A549 (cell line): ENCODE measurements around the gene PROK2. TPM values are rescaled to one million over a fixed set of nuclear protein-coding genes. Genes with fewer than 3 reads are reported as not detected.

Experiments used
- ATAC-seq, 2 experiments: fragments of 200-7000 bp in 1 of 2; fragments of >200 bp in 1 of 2; cut with Nextera tagmentation in 1 of 2; cut with Tn5 transposase in 1 of 2; 3 replicates each; pipeline versions ENCODE4 v1.8.0 to v1.9.1; 2018 to 2020; ENCODE audit warnings: mild to moderate bottlenecking in 1 of 2, moderate library complexity in 1 of 2
- CTCF ChIA-PET: fragments of 300-600 bp; sonication (Branson Sonifier 250); formaldehyde crosslinking; extraction: SDS; loops from one replicate; lab custom pipeline; 2021; ENCODE audit warnings: antibody characterized with exemption, inconsistent platforms; lab: Yijun Ruan, JAX
- POLR2A ChIA-PET: fragments of 350-600 bp; formaldehyde crosslinking; extraction: SDS; loops from one replicate; lab custom pipeline; 2021; ENCODE audit warnings: antibody characterized with exemption, inconsistent platforms; lab: Yijun Ruan, JAX
- DNase-seq, 2 experiments: peaks; one replicate each; pipeline versions ENCODE4 v3.0.0 to v3.0.0-alpha.2; 2011 to 2016; ENCODE audit warnings: low read depth in 1 of 2, low spot score in 1 of 2
- FAIRE-seq: peaks from 2 replicates; lab custom pipeline; 2011; peaks lifted over from hg19 to GRCh38; lab: Jason Lieb, UNC
- H3K27ac ChIP-seq, 2 experiments: fragments of >200 bp; sonication (Bioruptor Twin); formaldehyde crosslinking; 3 replicates each; pipeline ENCODE4 v1.5.1; 2016 to 2017
- H3K4me1 ChIP-seq: fragments of >200 bp; sonication (Bioruptor Twin); formaldehyde crosslinking; 3 replicates; pipeline ENCODE4 v1.6.1; 2016
- H3K4me2 ChIP-seq: fragments of >200 bp; sonication (Bioruptor Twin); formaldehyde crosslinking; 3 replicates; pipeline ENCODE4 v1.6.1; 2016
- H3K4me3 ChIP-seq: fragments of >200 bp; sonication (Bioruptor Twin); formaldehyde crosslinking; 3 replicates; pipeline ENCODE4 v1.5.1; 2016
- H3K9me3 ChIP-seq: fragments of >200 bp; sonication (Bioruptor Twin); formaldehyde crosslinking; 3 replicates; pipeline ENCODE4 v1.6.1; 2016
- CEBPB ChIP-seq, 2 experiments: fragments of >200 bp in 1 of 2; sonication (Bioruptor Twin) in 1 of 2; formaldehyde crosslinking in 1 of 2; IDR thresholded peaks; 2 replicates each; pipeline ENCODE4 v1.6.1; 2012 to 2016
- E2F6 ChIP-seq: IDR thresholded peaks from 2 replicates; pipeline ENCODE4 v1.6.1; 2012; ENCODE audit warnings: low read depth, borderline replicate concordance
- EP300 ChIP-seq, 2 experiments: fragments of >200 bp; sonication (Bioruptor Twin); formaldehyde crosslinking; IDR thresholded peaks; 2 replicates in 1 of 2; 3 replicates in 1 of 2; pipeline ENCODE4 v1.6.1; 2016 to 2017
- FOSB ChIP-seq: fragments of 250-450 bp; sonication (Bioruptor Pico); IDR thresholded peaks from 2 replicates; pipeline ENCODE4 v1.5.0; 2020; ENCODE audit warnings: mild to moderate bottlenecking, moderate library complexity
- FOXS1 ChIP-seq: fragments of 250-450 bp; sonication (Bioruptor Pico); IDR thresholded peaks from 2 replicates; pipeline ENCODE4 v1.5.0; 2020; ENCODE audit warnings: mild to moderate bottlenecking, moderate library complexity
- GATA3 ChIP-seq: IDR thresholded peaks from 2 replicates; pipeline ENCODE4 v1.6.1; 2012; ENCODE audit warnings: borderline replicate concordance
- HDAC2 ChIP-seq: fragments of 200-600 bp; sonication (generic); IDR thresholded peaks from 2 replicates; pipeline ENCODE4 v1.6.1; 2016
- HEYL ChIP-seq: fragments of 250-450 bp; sonication (Bioruptor Pico); IDR thresholded peaks from 2 replicates; pipeline ENCODE4 v1.8.0; 2021; ENCODE audit warnings: mild to moderate bottlenecking, moderate library complexity
- JUN ChIP-seq, 2 experiments: fragments of >200 bp; sonication (Bioruptor Twin); formaldehyde crosslinking; IDR thresholded peaks; 2 replicates in 1 of 2; 3 replicates in 1 of 2; pipeline ENCODE4 v1.6.1; 2016 to 2017
- MAZ ChIP-seq: fragments of 150-350 bp; IDR thresholded peaks from 2 replicates; pipeline ENCODE4 v1.6.1; 2014; ENCODE audit warnings: antibody characterized with exemption, low read depth, low read length, borderline replicate concordance
- NFE2L2 ChIP-seq: fragments of 150-350 bp; conservative IDR thresholded peaks from 2 replicates; pipeline ENCODE4 v1.6.1; 2014; ENCODE audit warnings: low read length
- NPAS2 ChIP-seq: fragments of 250-450 bp; sonication (Bioruptor Pico); IDR thresholded peaks from 2 replicates; pipeline ENCODE4 v1.8.0; 2022; ENCODE audit warnings: mild to moderate bottlenecking, moderate library complexity, borderline replicate concordance
- NR3C1 ChIP-seq: fragments of >200 bp; sonication (Bioruptor Twin); formaldehyde crosslinking; IDR thresholded peaks from 3 replicates; pipeline ENCODE4 v1.6.1; 2017
- PHF8 ChIP-seq: fragments of 200-600 bp; sonication (generic); IDR thresholded peaks from 2 replicates; pipeline ENCODE4 v1.6.1; 2016; ENCODE audit warnings: low read depth, mild to moderate bottlenecking, antibody characterized with exemption, moderate library complexity, borderline replicate concordance
- POLR2A ChIP-seq: IDR thresholded peaks from 2 replicates; pipeline ENCODE4 v1.6.1; 2012; ENCODE audit warnings: mild to moderate bottlenecking, low read length
- RAD21 ChIP-seq, 2 experiments: fragments of >200 bp in 1 of 2; sonication (Bioruptor Twin) in 1 of 2; formaldehyde crosslinking in 1 of 2; IDR thresholded peaks in 1 of 2; conservative IDR thresholded peaks in 1 of 2; 2 replicates in 1 of 2; 3 replicates in 1 of 2; pipeline ENCODE4 v1.6.1; 2012 to 2018; ENCODE audit warnings: inconsistent platforms in 1 of 2
- SREBF2 ChIP-seq: fragments of 450-650 bp; IDR thresholded peaks from 2 replicates; pipeline ENCODE4 v1.6.1; 2014; ENCODE audit warnings: mild to moderate bottlenecking, moderate library complexity
- TFCP2L1 ChIP-seq: fragments of 250-450 bp; sonication (Bioruptor Pico); IDR thresholded peaks from 2 replicates; pipeline ENCODE4 v1.5.0; 2021; ENCODE audit warnings: mild to moderate bottlenecking
- ZSCAN20 ChIP-seq: fragments of 250-450 bp; sonication (Bioruptor Pico); IDR thresholded peaks from 2 replicates; pipeline ENCODE4 v1.8.0; 2022; ENCODE audit warnings: mild to moderate bottlenecking, moderate library complexity
- WGBS: methylation state at CpG from one replicate; pipeline ENCODE4 v1.1.6; 2017; ENCODE audit errors: missing lambda C conversion rate; 5-methylcytosine and 5-hydroxymethylcytosine counted together
- polyA plus RNA-seq, 4 experiments: library from polyadenylated mRNA; depleted of rRNA in 3 of 4; stranded (reverse); fragments of >200 nt; fragmentation: RNase III in 1 of 4; extraction: RNeasy Plus Mini Kit Qiagen cat#74134 plus additional on column Dnase treatment in 1 of 4; gene quantifications; 2 replicates in 3 of 4; 3 replicates in 1 of 4; pipeline ENCODE4 v1.2.3, GENCODE V29; 2011 to 2017
- TF ChIP-seq, protein P1 (sequence below): fragments of 200-600 bp; sonication (generic); IDR thresholded peaks from 2 replicates; pipeline ENCODE4 v1.6.1; 2016; ENCODE audit warnings: antibody characterized with exemption, mild to moderate bottlenecking, moderate library complexity
- TF ChIP-seq, protein P2 (sequence below): IDR thresholded peaks from 2 replicates; pipeline ENCODE4 v1.6.1; 2012
- TF ChIP-seq, protein P3 (sequence below): fragments of >200 bp; sonication (Bioruptor Twin); formaldehyde crosslinking; IDR thresholded peaks from 3 replicates; pipeline ENCODE4 v1.6.1; 2016
- TF ChIP-seq, protein P4 (sequence below): fragments of 450-650 bp; IDR thresholded peaks from 2 replicates; pipeline ENCODE4 v1.6.1; 2014; ENCODE audit warnings: antibody characterized with exemption

Gene PROK2
- polyA plus RNA-seq, 2 of the 4 experiments (the other 2 are of a cell fraction): not detected

- TF ChIP-seq E2F6: no peak
These were observed 31.9 kb downstream of the PROK2 start (continued) for GRCh38 chr3:71752831-71753700.

- H3K9me3 ChIP-seq: no peaks in the 10 kb centered on the region
- CTCF ChIA-PET: no interaction called here
- WGBS: 52% methylated on average over 4 of the region's 4 CpGs
- FAIRE-seq (no peak), ATAC-seq (no peak), DNase-seq (no peak)
- no peak overlapping the region for H3K27ac ChIP-seq
- no peak overlapping the region for H3K4me3 ChIP-seq
- TF ChIP-seq PHF8 (no peak), EP300 (IDR thresholded peaks at IDR 0.05) (no peak), FOSB (CRISPR knock-in tag) (no peak)
- H3K4me2 ChIP-seq: no peak overlapping the region
- POLR2A ChIA-PET: no interaction called here
- no peaks in the 10 kb centered on the region for H3K4me1 ChIP-seq
These were observed 33.3 kb downstream of the PROK2 start for GRCh38 chr3:71751602-71752001.

DNA sequence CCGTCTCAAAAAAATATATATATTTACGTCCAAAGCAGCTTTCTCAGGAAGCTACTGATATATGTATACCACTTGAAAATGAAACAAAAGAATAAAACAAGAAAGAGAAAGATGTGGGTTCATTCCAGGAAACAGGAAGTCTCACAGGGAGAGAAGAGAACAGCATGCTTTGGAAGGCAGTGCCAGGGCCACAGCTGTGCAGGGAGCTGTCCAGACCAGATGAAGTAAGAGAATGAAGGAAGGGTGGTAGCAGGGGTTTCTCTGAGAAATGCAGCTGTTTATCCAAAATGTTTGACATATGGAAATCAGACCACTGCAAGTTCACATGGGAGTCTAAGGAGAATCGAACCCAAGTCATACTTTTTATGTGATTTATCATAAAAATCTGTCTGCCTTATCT, 40.2 kb downstream of the PROK2 start:
- H3K4me1 ChIP-seq: no peaks in the 10 kb centered on the region
- peaks cover 33% of the 10 kb centered on the region for H3K9me3 ChIP-seq
- POLR2A ChIA-PET: no interaction called here
- no peak overlapping the region for H3K27ac ChIP-seq
- CTCF ChIA-PET: interaction anchor here (0.8 to 1.8 kb wide), 2 partner anchors 14 to 16 kb away, joined by 3 to 6 read pairs; no protein-coding TSS in a partner anchor
- ATAC-seq: no peak
- TF ChIP-seq FOXS1 (CRISPR knock-in tag): no peak
- no peak for TF ChIP-seq NR3C1
- TF ChIP-seq, protein P1, sequence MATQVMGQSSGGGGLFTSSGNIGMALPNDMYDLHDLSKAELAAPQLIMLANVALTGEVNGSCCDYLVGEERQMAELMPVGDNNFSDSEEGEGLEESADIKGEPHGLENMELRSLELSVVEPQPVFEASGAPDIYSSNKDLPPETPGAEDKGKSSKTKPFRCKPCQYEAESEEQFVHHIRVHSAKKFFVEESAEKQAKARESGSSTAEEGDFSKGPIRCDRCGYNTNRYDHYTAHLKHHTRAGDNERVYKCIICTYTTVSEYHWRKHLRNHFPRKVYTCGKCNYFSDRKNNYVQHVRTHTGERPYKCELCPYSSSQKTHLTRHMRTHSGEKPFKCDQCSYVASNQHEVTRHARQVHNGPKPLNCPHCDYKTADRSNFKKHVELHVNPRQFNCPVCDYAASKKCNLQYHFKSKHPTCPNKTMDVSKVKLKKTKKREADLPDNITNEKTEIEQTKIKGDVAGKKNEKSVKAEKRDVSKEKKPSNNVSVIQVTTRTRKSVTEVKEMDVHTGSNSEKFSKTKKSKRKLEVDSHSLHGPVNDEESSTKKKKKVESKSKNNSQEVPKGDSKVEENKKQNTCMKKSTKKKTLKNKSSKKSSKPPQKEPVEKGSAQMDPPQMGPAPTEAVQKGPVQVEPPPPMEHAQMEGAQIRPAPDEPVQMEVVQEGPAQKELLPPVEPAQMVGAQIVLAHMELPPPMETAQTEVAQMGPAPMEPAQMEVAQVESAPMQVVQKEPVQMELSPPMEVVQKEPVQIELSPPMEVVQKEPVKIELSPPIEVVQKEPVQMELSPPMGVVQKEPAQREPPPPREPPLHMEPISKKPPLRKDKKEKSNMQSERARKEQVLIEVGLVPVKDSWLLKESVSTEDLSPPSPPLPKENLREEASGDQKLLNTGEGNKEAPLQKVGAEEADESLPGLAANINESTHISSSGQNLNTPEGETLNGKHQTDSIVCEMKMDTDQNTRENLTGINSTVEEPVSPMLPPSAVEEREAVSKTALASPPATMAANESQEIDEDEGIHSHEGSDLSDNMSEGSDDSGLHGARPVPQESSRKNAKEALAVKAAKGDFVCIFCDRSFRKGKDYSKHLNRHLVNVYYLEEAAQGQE: no peak
- no peak for TF ChIP-seq EP300 (IDR thresholded peaks at IDR 0.05)
- no peak for TF ChIP-seq HEYL (CRISPR knock-in tag)
- TF ChIP-seq SREBF2: no peak
- no peak for TF ChIP-seq ZSCAN20 (CRISPR knock-in tag)
- no peak for TF ChIP-seq TFCP2L1 (CRISPR knock-in tag)
- TF ChIP-seq POLR2A: no peak
- TF ChIP-seq HDAC2: no peak
- no peak for TF ChIP-seq RAD21 (conservative IDR thresholded peaks at IDR 0.05 in 1 of 2, IDR thresholded peaks at IDR 0.05 in 1 of 2)
- TF ChIP-seq MAZ: no peak
- no peak for TF ChIP-seq JUN (IDR thresholded peaks at IDR 0.05)
- FAIRE-seq: no peak
- no peak for DNase-seq
- no peak overlapping the region for H3K4me3 ChIP-seq
- no peak overlapping the region for H3K4me2 ChIP-seq
- 46% methylated on average over 3 of the region's 3 CpGs for WGBS

- no peak overlapping the region for H3K4me2 ChIP-seq
- DNase-seq (no peak), ATAC-seq (no peak), FAIRE-seq (no peak)
- H3K9me3 ChIP-seq: peaks cover 35% of the 10 kb centered on the region
- H3K27ac ChIP-seq: no peak overlapping the region
- 76% methylated on average over 1 of the region's 1 CpG for WGBS
- H3K4me3 ChIP-seq: no peak overlapping the region
- CTCF ChIA-PET: interaction anchor here (0.9 kb wide), 1 partner anchor 14 kb away, joined by 3 read pairs; no protein-coding TSS in a partner anchor
- TF ChIP-seq, protein P2, sequence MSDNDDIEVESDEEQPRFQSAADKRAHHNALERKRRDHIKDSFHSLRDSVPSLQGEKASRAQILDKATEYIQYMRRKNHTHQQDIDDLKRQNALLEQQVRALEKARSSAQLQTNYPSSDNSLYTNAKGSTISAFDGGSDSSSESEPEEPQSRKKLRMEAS: no peak
- TF ChIP-seq GATA3 (no peak), NFE2L2 (no peak), PHF8 (no peak), HEYL (CRISPR knock-in tag) (no peak), CEBPB (IDR thresholded peaks at IDR 0.05) (no peak), FOXS1 (CRISPR knock-in tag) (no peak), NPAS2 (CRISPR knock-in tag) (no peak), E2F6 (no peak)
- TF ChIP-seq, protein P3, sequence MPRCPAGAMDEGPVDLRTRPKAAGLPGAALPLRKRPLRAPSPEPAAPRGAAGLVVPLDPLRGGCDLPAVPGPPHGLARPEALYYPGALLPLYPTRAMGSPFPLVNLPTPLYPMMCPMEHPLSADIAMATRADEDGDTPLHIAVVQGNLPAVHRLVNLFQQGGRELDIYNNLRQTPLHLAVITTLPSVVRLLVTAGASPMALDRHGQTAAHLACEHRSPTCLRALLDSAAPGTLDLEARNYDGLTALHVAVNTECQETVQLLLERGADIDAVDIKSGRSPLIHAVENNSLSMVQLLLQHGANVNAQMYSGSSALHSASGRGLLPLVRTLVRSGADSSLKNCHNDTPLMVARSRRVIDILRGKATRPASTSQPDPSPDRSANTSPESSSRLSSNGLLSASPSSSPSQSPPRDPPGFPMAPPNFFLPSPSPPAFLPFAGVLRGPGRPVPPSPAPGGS: no peak
- TF ChIP-seq, protein P4, sequence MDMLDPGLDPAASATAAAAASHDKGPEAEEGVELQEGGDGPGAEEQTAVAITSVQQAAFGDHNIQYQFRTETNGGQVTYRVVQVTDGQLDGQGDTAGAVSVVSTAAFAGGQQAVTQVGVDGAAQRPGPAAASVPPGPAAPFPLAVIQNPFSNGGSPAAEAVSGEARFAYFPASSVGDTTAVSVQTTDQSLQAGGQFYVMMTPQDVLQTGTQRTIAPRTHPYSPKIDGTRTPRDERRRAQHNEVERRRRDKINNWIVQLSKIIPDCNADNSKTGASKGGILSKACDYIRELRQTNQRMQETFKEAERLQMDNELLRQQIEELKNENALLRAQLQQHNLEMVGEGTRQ: no peak
- H3K4me1 ChIP-seq: no peaks in the 10 kb centered on the region
- POLR2A ChIA-PET: no interaction called here
These were observed 42.3 kb downstream of the PROK2 start for GRCh38 chr3:71742621-71743020.
